Measurements from ENCODE around the gene NECTIN2. TPM values are rescaled to one million over a fixed set of nuclear protein-coding genes. Genes with fewer than 3 reads are reported as not detected.
"Not testable (repeated sequence)": the region's sequence is repeated elsewhere in the genome, so short reads cannot be mapped to it uniquely, and the experiment has no call there.

The NECTIN2 gene
- total RNA-seq, 6 experiments from 2014 or later, result 63.5 to 127 (median 87.4) TPM

- Histone ChIP-seq H3K36me3 (peaks cover 0 to 29% (median 4%) of the 10 kb centered on the region in 4 donors), H3K27ac (no peak overlapping the region), H3K4me3 (no peak overlapping the region), H3K27me3 (no peaks in the 10 kb centered on the region), H3K4me1 (peaks cover 0 to 3% (median 1%) of the 10 kb centered on the region in 4 donors), H3K9me3 (no peaks in the 10 kb centered on the region)
- TF ChIP-seq CTCF (IDR thresholded peaks at IDR 0.05), result no peak
- intact Hi-C loops (cut with DNase I), result loop anchor here in 1 of 2 donors (10.0 kb wide), 1 partner anchor 180 kb away; no protein-coding TSS in a partner anchor
- ATAC-seq (no peak), DNase-seq (no peak)
- WGBS (ENCODE audit: insufficient coverage, low coverage, low lambda C conversion rate, missing lambda C conversion rate), result 92% methylated on average over 4 of the region's 4 CpGs
Measured at GRCh38 chr19:44884566-44884965, 38.5 kb downstream of the NECTIN2 start.

GRCh38 chr19:44886141-44886540, 40.0 kb downstream of the NECTIN2 start:
- no CpG with 5 or more reads among the region's 6 CpGs for WGBS (ENCODE audit: insufficient coverage, low coverage, low lambda C conversion rate, missing lambda C conversion rate)
- no peak for ATAC-seq
- peaks cover 0 to 29% (median 4%) of the 10 kb centered on the region in 4 donors for H3K36me3 ChIP-seq

GRCh38 chr19:44887648-44888047, 41.6 kb downstream of the NECTIN2 start:
- H3K36me3 ChIP-seq, result peaks cover 0 to 29% (median 6%) of the 10 kb centered on the region in 4 donors
- peaks cover 0 to 18% (median 8%) of the 10 kb centered on the region in 4 donors for H3K4me1 ChIP-seq
- no peak overlapping the region for H3K27ac ChIP-seq
- intact Hi-C loops (cut with DNase I), result loop anchor here in 1 of 2 donors (10.0 kb wide), 1 partner anchor 177 kb away; no protein-coding TSS in a partner anchor
- H3K27me3 ChIP-seq, result no peaks in the 10 kb centered on the region
- H3K9me3 ChIP-seq, result no peaks in the 10 kb centered on the region
- no peak overlapping the region for H3K4me3 ChIP-seq
- no peak for TF ChIP-seq POLR2A (IDR thresholded peaks at IDR 0.05)
- no peak for TF ChIP-seq CTCF (IDR thresholded peaks at IDR 0.05)
- WGBS (ENCODE audit: insufficient coverage, low coverage, low lambda C conversion rate, missing lambda C conversion rate), result 62% methylated on average over 3 of the region's 4 CpGs
- ATAC-seq, result no peak
- DNase-seq, result no peak

More at GRCh38 chr19:44886141-44886540, 40.0 kb downstream of the NECTIN2 start:
- H3K4me1 ChIP-seq, result peaks cover 0 to 8% (median 4%) of the 10 kb centered on the region in 4 donors
- H3K4me3 ChIP-seq, result no peak overlapping the region
- no peak for DNase-seq
- intact Hi-C loops (cut with DNase I), result loop anchor here in 1 of 2 donors (10.0 kb wide), 1 partner anchor 179 kb away; no protein-coding TSS in a partner anchor
- no peak overlapping the region for H3K27ac ChIP-seq
- H3K27me3 ChIP-seq, result no peaks in the 10 kb centered on the region
- H3K9me3 ChIP-seq, result no peaks in the 10 kb centered on the region
- TF ChIP-seq POLR2A (IDR thresholded peaks at IDR 0.05) (no peak), CTCF (IDR thresholded peaks at IDR 0.05) (no peak)

GRCh38 chr19:44888335-44888734, 42.2 kb downstream of the NECTIN2 start:
- H3K27me3 ChIP-seq, DNase-seq, ATAC-seq, H3K9me3 ChIP-seq, H3K4me3 ChIP-seq, H3K27ac ChIP-seq: not testable (repeated sequence)
- peaks cover 0 to 23% (median 8%) of the 10 kb centered on the region in 4 donors for H3K4me1 ChIP-seq
- peaks cover 0 to 31% (median 8%) of the 10 kb centered on the region in 4 donors for H3K36me3 ChIP-seq
- intact Hi-C loops (cut with DNase I), result loop anchor here in 1 of 2 donors (10.0 kb wide), 1 partner anchor 176 kb away; no protein-coding TSS in a partner anchor
- WGBS (ENCODE audit: insufficient coverage, low coverage, low lambda C conversion rate, missing lambda C conversion rate), result 83% methylated on average over 1 of the region's 5 CpGs

GRCh38 chr19:44889830-44890365, 43.8 kb downstream of the NECTIN2 start:
- DNase-seq (no peak), ATAC-seq (no peak)
- intact Hi-C loops (cut with DNase I), result loop anchor here in 1 of 2 donors (10.0 kb wide), 1 partner anchor 175 kb away; no protein-coding TSS in a partner anchor
- Histone ChIP-seq H3K4me1 (peaks cover 0 to 23% (median 8%) of the 10 kb centered on the region in 4 donors), H3K9me3 (no peaks in the 10 kb centered on the region), H3K36me3 (peaks cover 0 to 45% (median 14%) of the 10 kb centered on the region in 4 donors), H3K4me3 (peak overlapping the region; percentile 27 to 62 (median 46)), H3K27me3 (no peaks in the 10 kb centered on the region), H3K27ac (peak overlapping the region in 1 of 3 donors; percentile 76)
- 43% methylated on average over 17 of the region's 17 CpGs for WGBS (ENCODE audit: insufficient coverage, low coverage, low lambda C conversion rate, missing lambda C conversion rate)
- no peak for TF ChIP-seq CTCF (IDR thresholded peaks at IDR 0.05)
- no peak for TF ChIP-seq POLR2A (IDR thresholded peaks at IDR 0.05)

Data from right lobe of liver (tissue), 6 donors.